Ovary (tissue), 9 donors: Measurements from ENCODE around the gene PTPRQ. TPM values are rescaled to one million over a fixed set of nuclear protein-coding genes. Genes with fewer than 3 reads are reported as not detected.

Experiments used
- DNase-seq, 5 donors: peaks; one replicate each; pipeline ENCODE4 v3.0.0-alpha.2; 2019 to 2020
- H3K27ac ChIP-seq, 2 donors: fragments of 200-600 bp; one replicate each; pipeline versions ENCODE4 v1.5.1 to v1.8.0; 2019 to 2022
- H3K27me3 ChIP-seq: fragments of 200-600 bp; one replicate; pipeline ENCODE4 v1.8.0; 2022
- H3K36me3 ChIP-seq: fragments of 200-600 bp; sonication (generic); one replicate; pipeline ENCODE4 v1.5.1; 2019
- H3K4me1 ChIP-seq: one replicate; pipeline ENCODE4 v1.8.1; 2013; ENCODE audit warnings: mild to moderate bottlenecking, moderate library complexity; ENCODE audit not compliant: insufficient read depth
- H3K4me3 ChIP-seq: fragments of 200-600 bp; sonication (generic); one replicate; pipeline ENCODE4 v1.5.1; 2017
- H3K9me3 ChIP-seq, 2 donors: fragments of 200-600 bp in 1 of 2; sonication (generic) in 1 of 2; one replicate each; pipeline versions ENCODE4 v1.5.1 to v1.8.1; 2013 to 2019; ENCODE audit warnings: mild to moderate bottlenecking in 1 of 2, moderate library complexity in 1 of 2
- EP300 ChIP-seq: sonication (generic); formaldehyde crosslinking; IDR thresholded peaks from one replicate; pipeline ENCODE4 v1.6.1; 2017; ENCODE audit warnings: antibody characterized with exemption
- POLR2A ChIP-seq: fragments of 450-650 bp; IDR thresholded peaks from one replicate; pipeline ENCODE4 v1.6.1; 2017; ENCODE audit warnings: antibody characterized with exemption, mild to moderate bottlenecking, moderate library complexity
- whole genome bisulfite sequencing, 3 donors: extraction: QIAGEN DNeasy Blood & Tissue Kit in 1 of 3; methylation state at CpG; one replicate each; pipeline versions ENCODE4 v1.1.5 to v1.1.7; 2013 to 2017; 5-methylcytosine and 5-hydroxymethylcytosine counted together
- intact Hi-C, 4 donors: fragments of 100-400 bp; cut with DNase I; formaldehyde crosslinking; loops; one replicate each; pipeline versions ENCODE4 v1.11.0 to v1.15.1; 2022 to 2023
- polyA plus RNA-seq, 2 donors: library from polyadenylated mRNA; stranded (reverse); fragments of 200-250 nt in 1 of 2; fragments of 350-450 nt in 1 of 2; fragmentation: Illumina TruSeq in 1 of 2; extraction: RNeasy Lipid Tissue Mini Kit (QIAGEN cat#74804) in 1 of 2; gene quantifications; one replicate each; pipeline ENCODE4 v1.2.3, GENCODE V29; 2013 to 2014
- total RNA-seq, 7 donors: library from RNA; depleted of rRNA in 2 of 7; stranded (reverse); fragments of >200 nt in 2 of 7; fragmentation: NEBNext Ultra II Directional in 3 of 7; extraction: Animal tissue kit (Norgen Biotek cat#: 25700) in 3 of 7; gene quantifications; one replicate each; pipeline versions ENCODE4 v1.1.0 to v1.2.4, GENCODE V29; 2016 to 2023
- TF ChIP-seq, protein P1 (sequence below), 3 donors: fragments of 450-650 bp in 2 of 3; fragments of 200-600 bp in 1 of 3; IDR thresholded peaks; one replicate each; pipeline versions ENCODE4 v1.5.1 to v1.8.0; 2016 to 2022; ENCODE audit warnings: antibody characterized with exemption in 3 of 3, mild to moderate bottlenecking in 1 of 3
- donor health status: DM: no; HTN: no; CAD: no; lungs with moderate emphysema.
- donor health status: DM: no; HTN: no; CAD: no.
- donor health status: Bipolar disorder and iron deficiency.
- donor health status: DM: yes; HTN: yes; CAD: no.
- donor health status: DM: no; HTN: no; CAD: no.
- donor health status: DM: yes; HTN: yes; CAD: no.

PTPRQ gene
- total and polyA plus RNA-seq, 9 donors: 0.05 to 18.8 (median 0.23) TPM

DNA sequence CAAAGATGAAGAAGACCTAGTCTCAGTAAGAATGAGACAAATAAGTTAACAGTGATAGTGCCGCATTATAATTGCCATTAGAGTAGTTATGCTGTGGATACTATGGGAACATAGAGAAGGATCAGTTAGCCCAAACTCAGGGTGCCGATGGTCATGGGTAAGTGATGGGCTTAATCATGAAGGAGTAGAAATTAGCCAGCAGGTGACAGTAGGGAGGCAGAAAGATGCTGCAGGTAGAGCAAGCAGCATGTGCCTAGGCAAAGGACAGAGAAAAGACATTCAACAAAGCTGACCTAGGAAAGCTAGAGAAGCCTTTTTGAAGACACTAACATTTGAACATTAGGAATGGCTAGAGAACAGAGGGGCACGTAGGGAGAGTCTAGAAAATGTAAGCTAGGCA lies 30.6 kb upstream of the PTPRQ start:
- no peaks in the 10 kb centered on the region for H3K9me3 ChIP-seq
- no peak for DNase-seq
- 84 to 91% (median 91%) methylated on average over 3 of the region's 3 CpGs for WGBS, 3 donors
- no peak overlapping the region for H3K4me3 ChIP-seq
- no peaks in the 10 kb centered on the region for H3K27me3 ChIP-seq
- no peak overlapping the region for H3K27ac ChIP-seq
- H3K4me1 ChIP-seq: no peaks in the 10 kb centered on the region
- H3K36me3 ChIP-seq: no peaks in the 10 kb centered on the region
- TF ChIP-seq, protein P1, sequence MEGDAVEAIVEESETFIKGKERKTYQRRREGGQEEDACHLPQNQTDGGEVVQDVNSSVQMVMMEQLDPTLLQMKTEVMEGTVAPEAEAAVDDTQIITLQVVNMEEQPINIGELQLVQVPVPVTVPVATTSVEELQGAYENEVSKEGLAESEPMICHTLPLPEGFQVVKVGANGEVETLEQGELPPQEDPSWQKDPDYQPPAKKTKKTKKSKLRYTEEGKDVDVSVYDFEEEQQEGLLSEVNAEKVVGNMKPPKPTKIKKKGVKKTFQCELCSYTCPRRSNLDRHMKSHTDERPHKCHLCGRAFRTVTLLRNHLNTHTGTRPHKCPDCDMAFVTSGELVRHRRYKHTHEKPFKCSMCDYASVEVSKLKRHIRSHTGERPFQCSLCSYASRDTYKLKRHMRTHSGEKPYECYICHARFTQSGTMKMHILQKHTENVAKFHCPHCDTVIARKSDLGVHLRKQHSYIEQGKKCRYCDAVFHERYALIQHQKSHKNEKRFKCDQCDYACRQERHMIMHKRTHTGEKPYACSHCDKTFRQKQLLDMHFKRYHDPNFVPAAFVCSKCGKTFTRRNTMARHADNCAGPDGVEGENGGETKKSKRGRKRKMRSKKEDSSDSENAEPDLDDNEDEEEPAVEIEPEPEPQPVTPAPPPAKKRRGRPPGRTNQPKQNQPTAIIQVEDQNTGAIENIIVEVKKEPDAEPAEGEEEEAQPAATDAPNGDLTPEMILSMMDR (IDR thresholded peaks at IDR 0.05): no peak
- TF ChIP-seq EP300 (no peak), POLR2A (no peak)
- intact Hi-C loops: loop anchor here in 1 of 4 donors (10.0 kb wide), 1 partner anchor 841 kb away; no protein-coding TSS in a partner anchor

DNA sequence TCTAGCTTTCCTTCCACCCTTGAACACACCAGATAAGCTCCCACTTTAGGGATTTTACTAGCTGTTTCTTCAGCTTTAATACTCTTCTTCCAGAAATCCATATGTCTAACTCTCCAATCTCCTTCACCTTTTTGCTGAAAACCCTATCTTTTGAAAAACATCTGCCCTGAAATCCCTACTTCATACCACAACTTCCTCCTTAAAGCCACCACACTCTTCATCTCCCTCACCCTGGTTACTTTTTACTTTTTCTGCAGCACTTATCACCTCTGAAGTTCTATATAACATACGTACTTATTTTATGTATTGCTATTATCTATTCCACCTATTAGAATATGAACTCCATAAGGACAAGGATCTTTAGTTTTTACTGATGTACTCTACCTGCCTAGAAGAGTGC lies 28.6 kb upstream of the PTPRQ start:
- Histone ChIP-seq H3K27ac (no peak overlapping the region), H3K9me3 (no peaks in the 10 kb centered on the region), H3K27me3 (no peaks in the 10 kb centered on the region), H3K36me3 (no peaks in the 10 kb centered on the region), H3K4me3 (no peak overlapping the region), H3K4me1 (peaks cover 2% of the 10 kb centered on the region)
- TF ChIP-seq EP300 (no peak), POLR2A (no peak)
- TF ChIP-seq, protein P1 (IDR thresholded peaks at IDR 0.05): no peak
- DNase-seq: no peak
- 80 to 93% (median 86%) methylated on average over 1 of the region's 1 CpG for WGBS, 3 donors
- intact Hi-C loops: loop anchor here in 1 of 4 donors (10.0 kb wide), 1 partner anchor 839 kb away; no protein-coding TSS in a partner anchor

DNA sequence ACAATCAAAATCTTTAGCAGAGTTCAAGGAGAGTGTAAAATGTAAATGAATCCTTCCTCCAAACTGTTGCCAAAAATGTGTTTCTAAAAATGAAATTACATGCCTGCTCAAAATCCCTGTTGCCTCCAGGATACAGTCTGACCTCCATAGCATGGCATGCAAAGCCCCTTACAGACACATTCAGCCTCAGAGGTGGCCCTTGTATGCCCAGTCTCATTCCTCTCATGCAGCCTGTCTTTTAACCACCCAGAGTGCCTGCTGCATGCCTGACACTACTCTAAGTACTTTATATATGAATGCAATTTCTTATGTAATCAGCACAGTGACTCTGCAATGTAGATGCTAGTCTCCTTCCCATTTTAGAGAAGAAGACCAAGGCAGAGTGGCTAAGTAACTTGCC lies 24.4 kb upstream of the PTPRQ start:
- H3K27ac ChIP-seq: no peak overlapping the region
- intact Hi-C loops: loop anchor here in 1 of 4 donors (10.0 kb wide), 1 partner anchor 835 kb away; no protein-coding TSS in a partner anchor

DNA sequence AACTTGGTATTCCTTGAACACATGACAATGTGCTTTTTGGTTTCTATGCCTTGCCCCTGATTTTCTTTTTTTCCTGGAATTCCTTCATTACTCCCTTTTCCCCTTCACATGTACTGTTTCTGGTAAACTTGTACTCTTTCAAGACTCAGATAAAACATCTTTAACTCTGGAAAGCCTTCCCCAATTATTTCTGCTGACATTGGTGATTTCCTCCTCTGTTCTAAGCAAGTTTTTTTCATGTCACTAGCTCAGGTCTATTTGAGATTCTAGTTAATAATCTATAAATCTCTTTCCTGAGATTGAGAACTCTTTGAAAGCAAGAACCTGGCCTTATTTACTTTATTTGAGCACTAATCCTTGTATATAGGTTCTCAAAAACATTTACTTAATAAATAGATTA lies 24.0 kb upstream of the PTPRQ start:
- no peaks in the 10 kb centered on the region for H3K36me3 ChIP-seq
- peaks cover 2% of the 10 kb centered on the region for H3K4me1 ChIP-seq
- no peaks in the 10 kb centered on the region for H3K9me3 ChIP-seq
- H3K27ac ChIP-seq: no peak overlapping the region
- H3K4me3 ChIP-seq: no peak overlapping the region
- no peak for DNase-seq
- intact Hi-C loops: no loop called here
- TF ChIP-seq, protein P1 (IDR thresholded peaks at IDR 0.05): no peak
- TF ChIP-seq EP300: no peak
- TF ChIP-seq POLR2A: no peak
- H3K27me3 ChIP-seq: no peaks in the 10 kb centered on the region

More for the DNA sequence above, 24.4 kb upstream of the PTPRQ start:
- Histone ChIP-seq H3K27me3 (no peaks in the 10 kb centered on the region), H3K4me3 (no peak overlapping the region), H3K9me3 (no peaks in the 10 kb centered on the region), H3K36me3 (no peaks in the 10 kb centered on the region), H3K4me1 (peaks cover 2% of the 10 kb centered on the region)
- DNase-seq: no peak
- TF ChIP-seq, protein P1 (IDR thresholded peaks at IDR 0.05): no peak
- no peak for TF ChIP-seq POLR2A
- no peak for TF ChIP-seq EP300
